Globus pallidus (tissue), 1 donor: Measurements from ENCODE around the gene EPX.

Experiments used
- DNase-seq: peaks from one replicate; pipeline ENCODE4 v3.0.0-alpha.2; 2015; ENCODE audit warnings: low spot score

EPX gene

DNA sequence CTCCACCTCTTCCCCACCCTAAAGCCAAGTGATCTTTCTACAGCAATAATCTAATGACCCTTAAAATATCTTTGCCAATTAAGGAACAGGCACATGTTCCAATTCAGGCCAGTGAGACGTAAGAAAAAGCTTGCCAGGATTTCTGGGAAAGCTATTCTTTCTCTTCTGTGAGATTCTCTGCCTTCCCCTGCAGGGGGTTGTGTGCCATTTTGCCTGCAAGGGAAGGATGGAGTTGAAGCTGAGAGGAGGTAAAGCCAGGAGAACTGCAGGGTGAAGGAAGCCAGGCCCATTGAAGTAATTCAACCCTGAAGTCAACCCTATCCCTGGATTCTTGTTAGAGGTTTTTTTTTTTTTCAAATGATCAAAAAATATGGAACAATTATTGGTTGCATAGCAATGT lies 36.9 kb downstream of the EPX start:
- DNase-seq = no peak

DNA sequence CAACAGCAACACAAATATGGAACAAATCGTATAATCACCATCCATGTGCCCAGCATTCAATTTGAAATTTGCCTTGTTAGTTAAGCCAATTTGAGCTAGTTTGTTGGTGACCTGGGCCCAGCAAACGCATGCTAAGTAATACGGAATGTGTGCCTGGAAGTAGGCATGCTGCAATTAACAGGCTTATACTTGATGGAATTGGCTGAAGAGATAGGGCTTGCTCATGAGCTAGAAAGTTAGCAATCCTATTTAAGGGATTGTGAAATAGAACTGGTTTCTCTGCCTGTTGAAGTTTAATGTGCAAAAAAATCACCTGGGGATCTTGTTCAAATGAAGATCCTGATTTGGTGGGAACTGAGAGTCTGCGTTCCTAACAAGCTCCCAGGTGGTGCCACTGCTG lies 37.4 kb downstream of the EPX start:
- no peak for DNase-seq

DNA sequence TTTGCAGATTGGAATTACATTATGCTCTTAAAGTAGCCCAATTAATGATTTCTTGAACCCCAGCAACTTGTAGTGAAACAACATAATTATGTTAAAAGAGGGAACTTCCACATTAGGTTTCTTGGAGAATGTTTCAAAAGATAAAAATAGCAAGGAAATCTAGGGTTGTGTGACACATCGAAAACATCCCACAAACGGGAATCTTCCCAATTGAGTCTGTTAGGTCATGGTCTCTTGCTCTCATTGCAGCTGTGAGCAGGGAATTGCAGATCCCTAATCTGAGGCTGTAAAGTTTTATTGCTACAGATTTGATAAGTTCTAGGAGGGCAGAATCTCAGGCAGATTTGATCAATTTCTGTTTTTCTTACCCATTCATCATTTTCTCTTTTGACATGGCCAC lies 39.1 kb downstream of the EPX start:
- DNase-seq = no peak

DNA sequence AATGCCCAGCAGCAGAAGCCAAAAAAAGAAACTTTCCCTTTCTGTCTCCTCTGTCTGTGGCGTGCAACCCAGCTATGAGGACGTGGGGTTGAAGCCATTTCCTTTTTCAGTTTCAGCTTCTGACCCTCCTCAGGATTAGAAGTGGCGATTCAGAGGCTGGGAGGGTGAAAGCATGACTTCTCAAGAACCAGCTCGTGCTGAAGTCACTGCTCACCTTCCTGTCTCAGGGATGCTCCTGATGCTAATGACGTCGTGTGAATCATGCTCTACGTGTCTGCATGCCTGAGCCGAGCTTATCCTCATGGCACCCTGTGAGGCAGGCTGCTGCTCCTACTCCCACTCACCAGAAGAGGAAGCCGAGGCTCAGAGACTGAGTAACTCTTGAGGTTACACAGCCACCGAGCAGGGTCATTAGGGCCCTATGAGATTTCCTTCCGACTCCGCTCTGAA lies 40.2 kb downstream of the EPX start:
- DNase-seq = peak; percentile 21

DNA sequence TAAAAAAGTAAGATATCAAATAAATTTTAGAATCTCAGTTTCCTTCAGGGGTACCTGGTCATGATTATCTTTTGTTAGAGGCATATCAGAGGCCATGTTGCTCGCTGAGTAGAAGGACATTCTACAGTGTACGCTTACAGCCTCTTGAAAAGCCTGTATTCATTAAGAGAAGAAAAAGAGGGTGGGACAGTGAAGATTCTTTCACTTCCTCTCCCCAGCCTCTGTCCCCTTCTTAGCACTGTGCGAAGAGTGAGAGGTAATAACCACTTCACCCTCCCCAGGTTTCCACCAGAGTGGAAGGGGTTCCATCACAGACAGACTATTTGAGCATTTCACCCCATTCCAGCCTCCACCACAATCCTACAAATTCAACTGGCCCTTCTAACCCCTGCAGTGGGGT lies 41.0 kb downstream of the EPX start:
- no peak for DNase-seq

DNA sequence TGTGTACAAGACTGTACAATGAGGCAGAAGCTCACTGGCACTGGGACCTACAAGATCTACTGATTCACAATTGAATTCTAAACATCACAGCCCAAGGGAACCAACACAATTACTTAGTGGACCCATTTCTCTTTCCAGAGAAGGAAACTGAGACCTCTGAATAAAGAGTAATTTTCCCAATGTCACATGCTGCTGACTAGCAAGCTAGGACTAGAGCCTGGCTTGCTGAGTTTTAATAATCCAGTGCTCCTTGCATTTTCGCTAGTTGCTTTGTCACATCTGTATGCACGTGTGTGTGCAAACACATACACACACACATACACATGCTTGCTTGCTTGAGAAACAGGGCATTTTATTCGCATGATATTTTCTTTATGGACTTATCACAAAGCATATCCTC lies 42.0 kb downstream of the EPX start:
- no peak for DNase-seq

DNA sequence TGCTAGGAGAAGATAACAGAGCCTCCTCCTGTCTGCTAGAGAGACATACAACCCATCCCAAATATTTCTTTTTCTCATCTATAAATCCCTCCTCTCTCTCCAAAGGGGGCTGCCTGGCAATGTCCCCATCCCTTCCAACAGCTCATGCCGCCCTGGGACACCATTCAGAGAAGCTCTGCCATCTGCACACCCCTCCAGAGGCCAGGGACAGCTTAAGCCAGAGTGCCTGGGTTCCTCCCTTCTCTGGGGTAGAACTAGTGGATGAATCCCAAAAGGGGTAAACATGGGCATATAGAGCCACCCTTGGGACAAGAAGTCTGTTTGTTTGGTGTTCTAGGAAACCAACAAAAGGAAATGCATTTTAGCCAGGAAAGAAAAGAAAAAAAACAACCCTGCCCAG lies 43.3 kb downstream of the EPX start:
- no peak for DNase-seq

DNA sequence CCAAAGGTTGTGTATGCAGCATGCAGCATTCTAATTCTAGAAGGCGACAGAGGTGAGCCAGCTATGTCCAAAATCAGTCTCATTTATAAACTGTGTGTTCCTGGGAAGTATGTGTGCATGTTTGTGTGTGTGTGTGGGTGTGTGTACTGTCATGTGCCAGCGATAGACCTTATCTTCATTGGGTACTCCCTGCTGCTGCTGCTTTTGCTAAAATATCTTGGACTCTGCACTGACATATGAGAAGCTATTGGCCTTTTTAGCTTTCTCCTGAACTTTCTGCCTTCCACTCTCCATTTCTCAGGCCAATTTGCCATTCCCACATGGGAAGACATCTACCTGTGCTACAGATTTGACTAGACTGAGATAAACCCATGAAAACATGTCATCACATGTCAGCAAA lies 43.9 kb downstream of the EPX start:
- DNase-seq = no peak

DNA sequence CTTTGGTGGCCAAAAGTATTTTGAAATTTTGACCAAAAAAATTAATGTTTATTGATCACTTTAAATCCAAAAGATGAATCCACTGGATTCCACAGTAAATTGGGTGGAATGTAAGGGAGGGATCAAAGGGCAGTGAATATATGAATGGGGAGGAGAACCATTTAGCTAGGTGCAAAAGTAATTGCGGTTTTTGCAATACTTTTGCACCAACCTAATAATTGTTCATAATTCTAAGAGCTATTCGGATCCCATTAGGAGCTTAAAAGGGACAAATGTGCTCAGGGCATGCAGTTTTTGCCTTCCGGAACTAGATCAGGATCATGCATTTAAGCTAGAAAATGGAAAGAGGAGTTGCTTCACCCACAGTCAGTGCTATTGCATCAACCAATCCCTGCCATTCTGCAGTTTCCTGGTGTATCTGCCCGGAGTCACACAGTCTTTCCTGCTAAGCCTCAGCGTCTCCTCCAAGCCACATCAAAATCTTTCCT lies 45.7 kb downstream of the EPX start, which contains the start of gene LPO:
LPO (plus strand) TSS at position 438 of the 488 bp plus-strand sequence. CDS start 4,396 bp downstream, outside the sequence.
- no peak for DNase-seq

DNA sequence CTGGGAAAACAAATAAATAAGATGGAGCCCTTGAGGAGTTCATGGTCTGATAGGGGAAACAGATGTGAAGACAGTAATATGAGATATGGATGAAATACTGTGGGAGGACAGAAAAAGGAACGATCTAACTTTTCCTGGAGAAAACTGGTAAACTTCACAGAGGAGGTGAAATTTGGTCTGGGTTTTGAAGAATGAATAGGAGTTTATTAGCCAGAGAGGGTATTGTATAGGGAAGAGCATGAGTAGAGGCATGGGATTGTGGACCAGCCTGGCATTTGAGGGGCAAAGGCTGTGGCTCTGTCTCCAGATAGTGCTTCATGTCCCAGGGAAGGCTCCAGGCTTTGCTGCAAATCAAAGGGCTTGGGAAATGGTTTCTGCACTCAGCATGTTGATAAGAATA lies 47.5 kb downstream of the EPX start:
- no peak for DNase-seq

DNA sequence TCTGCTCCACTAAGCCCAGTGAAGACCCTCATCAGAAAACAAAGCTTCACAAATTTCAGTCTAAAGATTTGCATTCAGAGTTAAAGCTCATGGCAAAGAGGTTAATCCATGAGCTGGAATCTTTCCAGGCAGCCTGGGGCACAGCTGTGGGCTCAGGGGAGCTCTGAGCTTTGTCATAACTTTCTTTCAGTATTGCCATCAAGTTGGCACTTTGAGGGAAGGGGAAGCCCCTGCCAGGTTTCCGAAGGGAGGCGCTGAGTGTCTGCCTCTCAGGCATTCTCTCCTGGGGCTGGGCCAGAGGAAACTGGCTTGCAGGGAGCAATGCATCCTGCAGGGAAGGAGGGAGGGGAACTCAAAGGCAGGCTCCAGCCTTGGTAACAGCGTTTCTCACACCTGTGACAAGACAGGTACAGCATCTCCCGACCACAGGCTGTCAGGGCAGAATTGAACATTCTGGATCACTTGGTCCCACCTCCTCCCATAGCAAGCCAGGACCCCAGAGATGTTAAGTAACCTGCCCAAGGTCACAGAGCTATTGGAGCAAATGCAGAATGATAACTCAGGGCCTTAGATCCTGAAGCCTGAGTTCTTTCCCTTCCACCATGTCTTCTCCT lies 49.8 kb downstream of the EPX start:
- DNase-seq = no peak

DNA sequence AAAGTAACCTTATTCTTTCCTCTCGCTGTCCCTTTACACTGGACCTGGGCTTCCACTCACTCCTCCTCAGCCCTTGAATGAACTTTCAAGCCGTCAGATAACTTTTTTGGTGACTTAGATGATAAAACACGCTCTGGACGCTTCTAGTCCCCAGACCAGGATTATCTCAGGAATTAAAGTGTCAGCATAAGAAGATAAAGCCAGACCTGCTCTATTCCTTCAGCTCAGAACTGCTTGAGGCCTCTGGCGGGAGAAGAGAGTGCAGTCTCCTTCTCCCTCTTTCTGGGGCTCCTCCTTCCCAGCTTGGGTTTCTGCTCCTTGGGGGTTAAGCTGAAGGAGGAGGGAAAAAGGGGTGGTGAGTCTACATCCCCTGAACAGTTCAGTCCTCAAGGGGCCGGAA lies 52.4 kb downstream of the EPX start:
- DNase-seq = no peak

DNA sequence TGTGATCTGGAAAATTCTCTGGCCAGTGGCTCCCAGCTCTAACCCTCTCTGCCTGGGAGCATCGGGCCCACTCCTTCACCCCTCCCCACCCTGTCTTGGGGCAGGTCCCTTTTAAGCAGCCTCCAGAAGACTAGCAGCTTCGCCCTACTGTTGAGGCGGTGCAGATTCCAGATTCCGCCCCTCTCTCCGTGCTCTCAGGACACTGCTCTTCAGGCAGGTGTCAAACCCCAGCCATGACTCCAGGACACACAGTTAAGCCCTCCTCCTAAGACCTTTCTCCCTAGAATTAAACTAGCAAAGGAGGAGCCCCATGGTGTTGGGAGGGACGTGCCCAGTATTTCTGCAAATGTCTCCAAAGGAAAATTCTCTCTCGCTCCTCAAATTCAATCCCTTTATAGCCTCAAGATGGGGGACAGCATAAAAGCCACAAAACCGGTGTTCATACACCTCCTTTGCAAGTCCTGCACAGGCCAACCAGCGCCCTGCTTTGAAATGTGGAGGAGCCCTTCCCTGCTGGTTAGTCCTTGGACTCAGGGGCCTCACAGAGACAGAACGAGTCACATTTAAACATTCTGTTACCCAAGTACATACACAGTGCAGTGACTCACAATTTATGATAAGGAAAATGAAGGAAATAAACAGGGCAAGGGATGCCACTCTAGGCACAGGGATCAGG lies 53.0 kb downstream of the EPX start:
- DNase-seq = no peak

DNA sequence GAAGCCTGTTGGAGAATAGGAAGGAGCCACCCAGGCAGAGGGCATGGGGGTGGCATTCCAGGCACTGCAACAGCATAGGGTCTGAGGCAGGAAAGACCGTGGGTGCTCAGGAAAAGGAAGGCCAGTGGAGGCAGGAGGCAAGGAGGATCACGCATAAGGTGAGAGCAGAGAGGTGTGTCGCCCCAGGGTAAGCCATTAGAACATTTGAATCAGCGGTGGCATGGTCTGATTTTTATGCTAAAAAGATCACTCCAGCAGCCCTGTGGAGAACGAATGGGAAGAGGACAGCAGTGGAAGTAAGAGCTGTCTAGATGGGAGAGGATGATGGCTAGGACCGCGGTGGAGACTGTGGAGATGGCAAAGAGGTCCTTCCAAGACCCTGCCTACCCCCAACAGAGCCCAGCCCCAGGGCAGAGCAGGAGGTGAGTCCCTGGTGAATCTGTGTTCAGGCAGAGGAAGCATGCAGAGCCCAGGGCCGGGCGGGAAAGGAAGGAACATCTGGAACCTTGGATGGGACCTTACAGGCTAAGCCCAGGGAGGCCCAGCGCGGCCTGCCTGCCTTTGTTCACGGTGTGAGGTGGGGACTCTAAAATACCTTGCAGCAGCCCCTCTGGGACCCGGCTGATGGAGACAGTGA lies 53.7 kb downstream of the EPX start:
- DNase-seq = no peak

DNA sequence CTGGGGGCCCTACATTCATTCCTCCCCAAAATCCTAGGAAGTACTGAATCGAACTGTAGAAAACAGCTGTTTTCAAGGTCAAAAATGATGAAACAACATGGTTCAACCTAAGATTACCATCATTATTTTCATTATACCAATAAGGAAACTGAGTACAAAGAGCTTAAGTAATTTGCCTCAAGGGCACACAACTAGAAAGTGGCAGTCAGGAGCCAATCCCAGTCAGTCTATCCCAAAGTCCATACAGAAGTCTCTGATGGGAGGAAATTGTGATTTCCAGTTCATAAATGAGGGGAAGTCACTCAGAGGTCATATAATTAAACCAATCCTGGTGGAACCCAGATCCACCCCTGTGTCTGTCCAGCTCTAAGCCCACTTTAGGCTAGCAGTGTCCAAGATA lies 54.3 kb downstream of the EPX start:
- DNase-seq = no peak

DNA sequence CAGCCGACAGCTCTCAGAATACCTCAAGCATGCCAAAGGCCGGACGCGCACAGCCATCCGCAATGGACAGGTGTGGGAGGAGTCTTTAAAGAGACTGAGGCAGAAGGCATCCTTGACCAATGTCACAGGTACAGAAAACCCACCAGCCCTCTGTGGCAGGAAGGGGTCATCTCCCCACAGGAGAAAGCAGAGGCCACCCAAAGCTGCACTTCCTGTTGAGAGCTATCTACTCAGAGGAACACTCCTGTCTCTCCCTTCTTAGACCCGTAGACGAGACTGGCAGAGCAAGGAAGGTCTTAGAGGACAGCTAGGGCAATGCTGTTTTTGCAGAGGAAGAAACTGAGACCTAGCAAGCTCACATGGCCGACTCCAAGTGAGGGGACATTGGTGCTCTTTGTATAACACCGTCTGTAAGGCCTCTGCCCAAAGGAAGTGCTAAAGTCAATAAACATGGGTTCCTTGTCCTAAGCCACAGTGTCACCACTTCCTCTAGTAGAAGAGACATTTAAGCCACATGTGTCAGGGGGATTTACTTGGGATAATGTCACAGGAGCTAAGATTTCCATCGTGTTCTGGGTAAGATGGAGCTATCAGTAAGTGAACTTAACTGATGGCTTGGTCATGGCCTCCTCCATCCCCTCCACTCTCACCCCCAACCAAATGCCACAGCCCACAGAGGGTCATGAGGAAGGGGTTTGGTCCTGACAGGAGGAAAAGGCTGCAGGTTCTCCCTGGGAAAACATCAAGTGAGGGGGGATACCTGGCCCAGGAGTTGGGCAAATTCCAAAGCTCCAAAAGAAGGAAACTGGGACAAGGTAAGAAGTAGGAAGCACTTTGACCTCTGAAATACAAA lies 55.2 kb downstream of the EPX start:
- DNase-seq = no peak

DNA sequence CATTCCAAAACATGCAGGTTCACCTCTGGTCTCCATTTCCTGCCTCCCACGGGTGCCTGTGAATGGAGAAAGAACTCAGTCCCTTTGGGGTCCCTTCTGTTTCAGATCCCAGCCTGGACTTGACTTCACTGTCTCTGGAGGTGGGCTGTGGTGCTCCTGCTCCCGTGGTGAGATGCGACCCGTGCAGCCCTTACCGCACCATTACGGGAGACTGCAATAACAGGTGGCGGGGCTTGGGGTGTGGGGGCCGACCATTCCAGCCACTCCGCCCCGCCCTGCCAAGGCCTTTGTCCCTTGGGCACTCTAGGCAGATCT lies 56.4 kb downstream of the EPX start:
- no peak for DNase-seq

DNA sequence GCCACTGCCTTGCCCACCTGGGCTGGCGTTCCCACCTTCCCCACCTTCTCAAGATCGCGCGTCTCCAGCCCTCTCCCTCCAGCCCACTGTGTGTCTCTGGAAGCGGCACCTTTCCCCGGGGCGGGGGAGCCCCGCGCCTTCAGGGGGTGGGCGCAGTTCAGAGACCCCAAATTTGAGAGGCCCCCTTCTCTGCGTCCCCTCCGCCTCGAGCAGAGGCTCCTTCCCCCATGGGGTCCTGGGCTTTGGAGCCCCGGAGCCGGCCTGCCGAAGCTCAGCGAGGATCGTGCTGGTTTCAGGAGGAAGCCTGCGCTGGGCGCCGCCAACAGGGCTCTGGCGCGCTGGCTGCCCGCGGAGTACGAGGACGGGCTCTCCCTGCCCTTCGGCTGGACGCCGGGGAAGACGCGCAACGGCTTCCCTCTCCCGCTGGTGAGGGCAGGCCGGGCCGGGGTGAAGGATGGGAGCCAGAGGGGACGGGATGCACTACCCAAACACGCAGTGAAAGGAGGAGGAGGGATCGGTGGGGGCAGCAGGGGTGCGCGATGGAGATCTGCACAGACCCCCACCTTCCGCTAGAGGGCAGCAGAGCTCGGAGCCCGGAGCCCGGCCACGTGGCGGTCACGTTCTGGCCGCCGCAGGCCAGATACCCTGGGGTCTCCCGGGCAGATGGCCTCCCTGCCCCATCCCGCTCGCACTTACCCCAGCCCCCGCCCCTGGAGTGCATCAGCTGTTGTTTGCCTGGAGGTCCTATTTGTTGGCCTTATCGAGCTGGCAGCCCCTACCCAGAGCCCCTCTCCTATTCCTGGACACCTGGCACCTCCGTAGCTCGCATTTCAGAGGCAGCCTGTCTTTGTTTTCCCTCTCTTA lies 57.0 kb downstream of the EPX start:
- peak; percentile 46 for DNase-seq

DNA sequence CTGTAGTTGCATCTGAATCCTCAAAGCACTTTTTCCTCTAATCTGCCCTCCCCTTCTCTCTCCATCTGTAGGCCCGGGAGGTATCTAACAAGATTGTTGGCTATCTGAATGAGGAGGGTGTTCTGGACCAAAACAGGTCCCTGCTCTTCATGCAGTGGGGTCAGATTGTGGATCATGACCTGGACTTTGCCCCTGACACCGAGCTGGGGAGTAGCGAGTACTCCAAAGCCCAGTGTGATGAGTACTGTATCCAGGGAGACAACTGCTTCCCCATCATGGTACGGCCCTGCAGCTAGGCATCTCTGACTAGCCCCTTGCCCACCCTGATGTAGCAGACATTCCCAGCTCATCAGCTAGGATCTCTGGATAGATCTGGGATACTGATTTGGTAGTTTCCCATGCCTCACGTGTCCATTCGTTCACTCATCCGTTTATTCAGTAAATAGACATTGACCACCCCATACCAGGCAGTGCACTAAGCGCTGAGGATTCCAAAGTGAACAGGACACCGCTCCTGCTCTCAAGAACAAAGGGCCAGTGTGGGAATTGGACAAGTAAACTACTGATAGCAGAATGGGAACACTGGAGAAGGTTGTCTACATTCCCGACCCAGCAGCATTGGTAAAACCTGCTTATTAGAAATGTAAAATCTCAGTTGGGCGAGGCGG lies 58.0 kb downstream of the EPX start:
- no peak for DNase-seq

DNA sequence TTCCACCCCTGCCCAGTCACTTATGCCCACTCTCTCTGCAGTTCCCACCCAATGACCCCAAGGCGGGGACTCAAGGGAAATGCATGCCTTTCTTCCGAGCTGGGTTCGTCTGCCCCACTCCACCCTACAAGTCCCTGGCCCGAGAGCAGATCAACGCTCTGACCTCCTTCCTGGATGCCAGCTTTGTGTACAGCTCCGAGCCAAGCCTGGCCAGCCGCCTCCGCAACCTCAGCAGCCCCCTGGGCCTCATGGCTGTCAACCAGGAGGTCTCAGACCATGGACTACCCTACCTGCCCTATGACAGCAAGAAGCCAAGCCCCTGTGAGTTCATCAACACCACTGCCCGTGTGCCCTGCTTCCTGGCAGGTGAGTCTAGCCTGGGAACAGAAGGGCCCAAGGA lies 59.6 kb downstream of the EPX start:
- DNase-seq = no peak

DNA sequence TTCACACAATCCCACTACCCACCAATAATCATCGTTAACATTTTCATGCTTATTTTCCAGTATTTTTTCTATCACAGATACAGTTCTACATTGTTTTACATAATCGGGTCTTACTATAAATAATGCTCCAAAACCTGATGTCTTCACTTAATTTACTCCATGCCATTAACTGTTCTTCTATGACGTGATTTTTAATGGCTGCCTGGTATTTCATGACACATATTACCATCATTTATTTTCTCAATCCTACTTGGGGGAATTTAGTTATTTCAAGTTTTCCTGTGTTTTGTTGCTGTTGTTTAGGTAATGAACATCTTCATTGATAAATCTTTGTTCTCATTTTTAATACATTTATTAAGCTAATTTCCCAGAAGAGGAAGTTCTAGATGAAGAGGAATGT lies 60.6 kb downstream of the EPX start:
- DNase-seq = no peak
